ENCODE results near the gene METTL6.
A peak's percentile ranks its signal among the peaks of the same experiment; 100 is the strongest.

Gene METTL6

GRCh38 chr3:15384510-15385237, 42.7 kb downstream of the METTL6 start:
- H3K27me3 Mint-ChIP-seq (ENCODE audit: low read depth, poor library complexity) = peaks cover 15% of the 10 kb centered on the region
- TF ChIP-seq, protein P1, sequence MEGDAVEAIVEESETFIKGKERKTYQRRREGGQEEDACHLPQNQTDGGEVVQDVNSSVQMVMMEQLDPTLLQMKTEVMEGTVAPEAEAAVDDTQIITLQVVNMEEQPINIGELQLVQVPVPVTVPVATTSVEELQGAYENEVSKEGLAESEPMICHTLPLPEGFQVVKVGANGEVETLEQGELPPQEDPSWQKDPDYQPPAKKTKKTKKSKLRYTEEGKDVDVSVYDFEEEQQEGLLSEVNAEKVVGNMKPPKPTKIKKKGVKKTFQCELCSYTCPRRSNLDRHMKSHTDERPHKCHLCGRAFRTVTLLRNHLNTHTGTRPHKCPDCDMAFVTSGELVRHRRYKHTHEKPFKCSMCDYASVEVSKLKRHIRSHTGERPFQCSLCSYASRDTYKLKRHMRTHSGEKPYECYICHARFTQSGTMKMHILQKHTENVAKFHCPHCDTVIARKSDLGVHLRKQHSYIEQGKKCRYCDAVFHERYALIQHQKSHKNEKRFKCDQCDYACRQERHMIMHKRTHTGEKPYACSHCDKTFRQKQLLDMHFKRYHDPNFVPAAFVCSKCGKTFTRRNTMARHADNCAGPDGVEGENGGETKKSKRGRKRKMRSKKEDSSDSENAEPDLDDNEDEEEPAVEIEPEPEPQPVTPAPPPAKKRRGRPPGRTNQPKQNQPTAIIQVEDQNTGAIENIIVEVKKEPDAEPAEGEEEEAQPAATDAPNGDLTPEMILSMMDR (IDR thresholded peaks at IDR 0.05) = no peak
- H3K36me3 Mint-ChIP-seq (ENCODE audit: low read depth) = peaks cover 19% of the 10 kb centered on the region
- no peak overlapping the region for H3K27ac Mint-ChIP-seq
- peaks cover 31% of the 10 kb centered on the region for H3K9me3 Mint-ChIP-seq
- H3K4me1 Mint-ChIP-seq = peaks cover 5% of the 10 kb centered on the region
- H3K4me3 Mint-ChIP-seq = no peak overlapping the region
- no peak for DNase-seq

DNA sequence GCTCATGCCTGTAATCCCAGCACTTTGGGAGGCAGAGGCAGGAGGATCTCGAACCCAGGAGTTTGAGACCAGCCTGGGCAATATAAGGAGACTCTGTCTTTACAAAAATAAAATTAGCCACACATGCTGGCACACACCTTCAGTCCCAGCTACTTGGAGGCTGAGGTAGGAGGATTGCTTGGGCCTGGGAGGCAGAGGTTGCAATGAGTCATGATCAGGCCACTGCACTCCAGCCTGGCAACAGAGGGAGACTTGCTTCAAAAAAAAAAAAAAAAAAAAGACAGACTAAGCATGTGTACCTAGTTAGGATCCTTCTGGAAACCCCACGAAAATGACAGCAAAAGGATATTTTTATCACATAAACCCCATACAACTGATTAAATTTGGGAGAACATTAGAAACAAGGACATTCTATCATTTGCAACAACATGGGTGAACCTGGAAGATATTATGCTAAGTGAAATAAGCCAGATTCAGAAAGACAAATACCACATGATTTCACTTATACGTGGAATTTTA, 44.9 kb downstream of the METTL6 start:
- no peak overlapping the region for H3K27ac Mint-ChIP-seq

GRCh38 chr3:15380980-15381890, 46.1 kb downstream of the METTL6 start:
- Mint-ChIP-seq H3K27me3 (ENCODE audit: low read depth, poor library complexity) (peaks cover 16% of the 10 kb centered on the region), H3K27ac (no peak overlapping the region), H3K36me3 (ENCODE audit: low read depth) (peaks cover 6% of the 10 kb centered on the region), H3K4me3 (no peak overlapping the region), H3K4me1 (no peaks in the 10 kb centered on the region), H3K9me3 (peaks cover 8% of the 10 kb centered on the region)
- TF ChIP-seq, protein P1 (IDR thresholded peaks at IDR 0.05) = no peak
- no peak for DNase-seq

More for the DNA sequence above, 44.9 kb downstream of the METTL6 start:
- TF ChIP-seq, protein P1 (IDR thresholded peaks at IDR 0.05) = no peak
- H3K27me3 Mint-ChIP-seq (ENCODE audit: low read depth, poor library complexity) = peaks cover 18% of the 10 kb centered on the region
- peaks cover 20% of the 10 kb centered on the region for H3K9me3 Mint-ChIP-seq
- no peak overlapping the region for H3K4me3 Mint-ChIP-seq
- H3K36me3 Mint-ChIP-seq (ENCODE audit: low read depth) = peaks cover 15% of the 10 kb centered on the region
- DNase-seq = no peak
- peaks cover 2% of the 10 kb centered on the region for H3K4me1 Mint-ChIP-seq

DNA sequence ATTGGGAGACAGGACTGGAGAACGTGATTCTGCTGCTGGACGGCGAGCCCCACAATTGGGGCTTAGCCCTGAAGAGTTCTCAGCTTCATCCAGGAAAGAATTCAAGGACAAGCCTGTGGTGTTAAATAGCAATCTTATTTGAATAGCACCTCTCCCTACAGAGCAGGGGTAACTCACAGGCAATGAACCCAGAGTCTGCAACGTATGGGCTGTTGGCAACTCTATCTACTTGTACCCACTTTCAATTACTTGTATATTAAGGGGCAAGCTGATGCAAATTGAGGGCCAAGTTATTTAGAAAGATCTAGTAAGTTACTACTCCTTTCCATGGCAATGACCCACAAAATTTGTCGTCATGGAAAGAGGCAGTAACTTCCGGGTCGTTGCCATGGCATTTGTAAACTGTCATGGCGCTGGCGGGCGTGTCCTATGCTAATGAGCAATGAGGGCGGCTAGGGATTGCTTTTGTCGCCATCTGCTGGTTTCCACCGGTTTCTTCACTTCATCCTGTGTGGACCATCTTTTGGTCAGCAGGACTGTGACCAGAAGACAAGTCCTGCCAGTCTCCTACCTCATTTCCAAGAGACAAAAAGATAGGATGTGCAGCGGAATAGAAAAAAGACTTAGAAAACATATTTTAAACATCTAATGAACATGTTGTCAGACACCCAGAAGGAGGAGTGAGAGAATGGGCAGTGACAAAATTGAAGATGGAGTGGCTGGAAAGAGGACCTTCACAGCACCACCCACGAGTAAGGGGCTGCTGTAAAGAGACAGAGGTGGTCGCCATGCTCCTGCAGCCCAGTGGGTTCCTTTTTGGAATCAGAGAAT, 49.2 kb downstream of the METTL6 start:
- Mint-ChIP-seq H3K9me3 (no peaks in the 10 kb centered on the region), H3K4me1 (no peaks in the 10 kb centered on the region), H3K27ac (no peak overlapping the region), H3K36me3 (ENCODE audit: low read depth) (no peaks in the 10 kb centered on the region), H3K27me3 (ENCODE audit: low read depth, poor library complexity) (peaks cover 6% of the 10 kb centered on the region), H3K4me3 (peak overlapping the region; percentile 47)
- peak; percentile 88 for DNase-seq
- TF ChIP-seq, protein P1 (IDR thresholded peaks at IDR 0.05) = peak; percentile 92

DNA sequence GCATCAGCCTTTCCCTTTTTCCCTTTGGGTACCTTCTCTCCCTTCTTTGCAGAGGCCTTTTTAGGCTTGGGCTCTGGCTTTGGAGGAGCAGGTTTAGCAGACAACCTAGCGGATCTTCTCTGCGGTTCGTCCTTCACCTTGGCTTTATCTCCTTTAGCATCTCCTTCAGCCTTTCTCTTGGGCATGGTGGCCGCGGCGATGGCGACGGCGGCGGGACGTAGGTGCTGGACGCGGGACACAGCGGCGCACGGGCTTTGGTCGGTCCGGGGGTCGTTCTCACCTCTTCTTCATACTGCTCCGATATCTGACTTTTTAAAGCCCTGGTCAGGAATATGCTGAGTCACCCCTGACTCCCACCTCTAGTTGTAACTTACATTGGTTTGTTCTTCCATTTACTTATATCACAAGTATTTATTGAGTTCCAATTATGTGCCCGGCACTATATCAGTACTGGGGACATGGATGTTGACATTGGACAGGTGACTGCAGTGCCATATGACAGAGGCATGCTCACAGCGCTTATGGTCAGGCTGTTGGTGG, 51.8 kb downstream of the METTL6 start:
- peaks cover under 1% of the 10 kb centered on the region for H3K9me3 Mint-ChIP-seq
- H3K36me3 Mint-ChIP-seq (ENCODE audit: low read depth) = no peaks in the 10 kb centered on the region
- peaks cover 25% of the 10 kb centered on the region for H3K27me3 Mint-ChIP-seq (ENCODE audit: low read depth, poor library complexity)
- no peak for DNase-seq
- H3K27ac Mint-ChIP-seq = no peak overlapping the region
- no peak overlapping the region for H3K4me3 Mint-ChIP-seq
- H3K4me1 Mint-ChIP-seq = no peaks in the 10 kb centered on the region
- TF ChIP-seq, protein P1 (IDR thresholded peaks at IDR 0.05) = no peak

All from nephron progenitor cell (in vitro differentiated cells).